Dedifferentiated amniotic fluid mesenchymal stem cell (primary cell): ENCODE data around the gene ITPK1.

Experiments used
- DNase-seq: peaks from one replicate; pipeline ENCODE4 v3.0.0-alpha.2; 2016; ENCODE audit errors: extremely low spot score

Gene ITPK1

DNA sequence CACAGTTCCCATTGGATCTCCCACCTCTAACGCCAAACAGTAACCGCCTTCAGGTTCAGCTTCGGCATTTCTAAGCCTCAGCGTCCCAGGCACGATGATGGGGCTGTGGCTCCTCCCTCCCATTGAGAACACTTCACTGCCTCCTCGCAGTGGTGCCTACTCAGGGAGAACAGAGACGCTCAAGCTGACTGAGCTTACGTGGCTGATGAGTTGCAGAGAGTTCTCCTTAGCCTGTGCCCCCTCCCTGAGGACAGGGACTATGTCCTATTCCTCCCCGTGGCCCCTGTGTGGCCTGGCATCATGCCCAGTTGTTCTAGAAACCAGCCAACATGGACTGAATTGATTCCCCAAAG lies 87.0 kb downstream of the ITPK1 start:
- no peak for DNase-seq

DNA sequence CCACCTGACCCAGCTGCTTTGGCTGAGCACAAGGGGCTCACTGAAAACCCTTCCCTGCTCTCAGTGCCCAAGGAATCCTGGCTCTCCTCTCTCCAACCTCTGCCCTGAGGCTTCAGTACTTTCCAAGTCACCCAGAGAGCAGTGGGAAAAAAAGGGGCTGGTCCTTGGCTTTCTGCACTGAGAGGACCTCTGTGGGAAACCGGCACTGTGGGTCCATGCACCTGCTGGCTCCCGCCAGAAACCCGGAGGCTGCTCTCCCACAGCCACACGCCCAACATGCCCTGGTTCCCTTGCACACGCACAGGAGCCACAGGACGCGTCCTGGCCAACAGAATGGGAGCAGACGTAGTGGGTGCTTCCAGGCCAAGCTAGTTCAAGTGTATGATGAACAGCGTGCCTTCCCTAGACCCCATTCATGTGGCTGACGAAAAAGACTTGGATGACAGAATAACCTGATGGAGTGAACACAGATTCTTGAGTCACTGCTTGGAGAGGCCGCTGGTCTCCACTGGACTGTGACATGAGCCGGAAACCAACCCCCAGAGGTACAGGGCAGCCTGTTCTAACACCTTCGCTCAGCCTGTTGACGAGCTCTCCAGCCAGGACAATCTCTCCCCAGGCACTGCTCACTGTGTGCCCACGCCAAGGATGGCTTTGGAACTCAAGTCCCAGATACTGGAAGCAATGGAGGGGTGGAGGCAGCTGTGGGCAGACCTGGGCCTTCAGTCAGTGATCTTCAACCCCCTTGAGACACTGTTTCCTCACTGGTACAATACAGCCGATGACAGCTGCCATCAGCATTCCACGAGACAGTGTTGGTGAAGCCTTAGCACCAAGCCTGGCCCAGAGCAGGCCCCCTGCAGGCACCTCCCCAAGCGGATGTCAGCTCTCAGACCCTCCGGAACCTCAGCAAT lies 87.7 kb downstream of the ITPK1 start:
- no peak for DNase-seq

DNA sequence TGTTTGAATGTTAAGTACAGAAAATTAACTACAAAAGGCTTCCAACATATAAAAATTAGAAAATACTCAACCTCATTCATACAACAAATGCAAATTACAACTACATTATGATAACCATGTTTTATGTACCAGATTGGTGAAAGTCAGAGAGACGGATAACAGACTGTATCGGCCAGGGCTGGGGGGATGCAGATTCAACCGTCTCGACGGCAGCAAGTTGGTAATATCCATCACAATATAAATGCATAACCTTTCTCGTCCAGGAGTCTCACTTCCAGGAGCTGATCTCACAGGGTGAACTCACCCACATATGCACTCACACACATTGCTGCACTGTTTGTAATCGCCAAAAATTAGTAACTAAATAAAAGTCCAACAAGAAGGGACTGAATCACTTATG lies 89.4 kb downstream of the ITPK1 start:
- DNase-seq, result no peak

DNA sequence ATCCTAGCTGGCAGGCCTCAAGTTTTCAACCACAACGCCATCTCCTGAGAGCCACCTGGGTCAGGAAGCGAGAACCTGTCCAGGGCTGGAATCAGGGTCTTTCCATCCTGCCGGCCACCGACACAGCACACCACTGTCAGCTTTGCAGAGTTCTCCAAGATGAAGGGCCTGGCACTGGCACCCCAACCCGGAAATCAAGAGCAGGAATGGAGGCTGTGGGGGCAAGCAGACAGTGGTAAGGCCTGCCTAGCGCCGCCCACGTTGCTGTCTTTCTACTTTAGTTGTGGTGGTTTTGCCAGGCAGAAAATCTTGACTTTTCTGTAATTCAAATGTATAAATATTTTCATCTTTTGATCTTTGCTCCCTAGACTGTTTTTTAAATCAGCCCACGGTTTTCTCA lies 90.7 kb downstream of the ITPK1 start:
- DNase-seq, result no peak

DNA sequence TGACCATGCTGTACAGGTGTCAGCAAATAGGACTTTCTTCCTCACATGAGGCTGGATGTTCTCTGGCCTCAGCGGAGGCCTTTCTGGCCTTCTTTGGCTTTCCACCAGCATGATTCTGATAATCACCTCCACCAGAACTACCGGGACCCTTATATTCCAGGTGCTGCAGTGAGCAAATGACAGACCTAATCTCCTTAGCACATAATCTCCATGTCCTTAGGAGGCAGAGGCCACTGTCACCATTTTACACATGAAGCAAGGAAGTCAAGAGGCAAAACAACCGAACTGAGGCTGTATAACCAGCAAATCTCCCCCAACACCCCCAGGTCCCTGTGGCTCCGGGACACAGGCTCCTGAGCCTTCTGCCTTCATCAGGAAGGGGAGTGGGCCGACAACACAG lies 91.2 kb downstream of the ITPK1 start:
- no peak for DNase-seq

DNA sequence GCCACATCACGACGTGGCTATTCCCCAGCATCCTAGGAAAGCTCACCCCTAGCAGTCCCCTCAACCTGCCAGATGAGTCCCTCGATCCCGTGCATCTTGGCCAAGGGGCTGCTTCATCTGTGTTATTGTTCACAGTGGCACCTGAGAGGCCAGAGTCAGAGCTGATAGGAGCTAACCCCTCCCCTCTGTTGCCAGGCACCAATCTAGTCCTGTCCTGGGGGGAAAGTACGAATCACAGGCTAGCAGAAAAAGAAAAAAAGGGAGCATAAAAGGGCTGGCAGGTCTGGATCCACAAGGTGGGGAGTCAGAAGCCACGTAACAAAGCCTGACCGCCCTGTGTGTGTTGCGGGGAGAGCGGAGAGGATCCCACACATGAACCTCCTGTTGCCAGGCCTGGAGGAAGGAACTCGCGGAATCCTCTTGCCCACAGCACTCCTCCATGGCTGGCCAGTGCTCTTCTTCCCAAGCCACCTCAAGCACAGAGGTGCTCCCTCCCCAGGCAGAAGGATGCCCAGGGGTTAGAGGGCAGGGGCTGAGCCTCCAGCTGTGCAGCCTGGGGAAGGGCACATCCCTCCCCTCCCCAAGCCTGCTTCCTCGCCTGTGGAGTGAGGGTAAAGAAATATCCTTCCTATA lies 91.8 kb downstream of the ITPK1 start:
- DNase-seq, result no peak

DNA sequence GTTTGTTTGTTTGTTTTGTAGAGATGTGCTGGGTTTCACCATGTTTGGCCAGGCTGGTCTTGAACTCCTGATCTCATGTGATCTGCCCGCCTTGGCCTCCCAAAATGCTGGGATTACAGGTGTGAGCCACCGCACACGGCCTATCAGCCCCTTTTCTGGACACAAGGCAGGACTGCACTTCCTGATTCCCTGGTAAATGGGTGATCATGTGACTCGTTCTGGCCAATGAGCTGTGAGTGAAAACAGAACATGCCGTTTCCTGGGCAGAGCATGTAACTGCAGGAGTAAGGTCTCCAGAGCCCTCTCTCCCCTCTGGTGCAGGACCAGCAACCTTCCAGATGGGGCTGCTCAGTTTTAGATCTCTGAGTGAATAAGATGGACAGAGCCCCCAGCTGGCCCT lies 92.7 kb downstream of the ITPK1 start:
- DNase-seq, result no peak

DNA sequence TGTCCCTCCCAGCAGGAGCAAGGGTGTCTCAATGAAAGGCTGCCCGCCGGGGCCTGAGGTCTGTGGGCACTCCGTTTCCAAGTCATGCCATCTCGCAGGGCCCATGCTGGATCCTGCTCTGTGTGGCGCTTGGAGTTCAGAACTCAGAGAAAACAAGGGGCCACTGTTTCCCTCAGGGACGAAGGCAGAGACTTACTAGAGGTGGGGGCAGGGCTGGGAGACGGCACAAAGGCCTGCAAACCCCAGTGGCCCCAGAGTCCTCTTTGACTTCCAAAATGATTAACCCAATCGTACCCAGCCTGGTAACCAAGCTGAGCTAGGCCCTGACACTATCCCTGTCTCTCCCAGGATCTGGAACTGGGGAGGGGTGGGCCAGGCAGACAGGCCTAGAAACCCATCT lies 95.8 kb downstream of the ITPK1 start:
- DNase-seq, result no peak

DNA sequence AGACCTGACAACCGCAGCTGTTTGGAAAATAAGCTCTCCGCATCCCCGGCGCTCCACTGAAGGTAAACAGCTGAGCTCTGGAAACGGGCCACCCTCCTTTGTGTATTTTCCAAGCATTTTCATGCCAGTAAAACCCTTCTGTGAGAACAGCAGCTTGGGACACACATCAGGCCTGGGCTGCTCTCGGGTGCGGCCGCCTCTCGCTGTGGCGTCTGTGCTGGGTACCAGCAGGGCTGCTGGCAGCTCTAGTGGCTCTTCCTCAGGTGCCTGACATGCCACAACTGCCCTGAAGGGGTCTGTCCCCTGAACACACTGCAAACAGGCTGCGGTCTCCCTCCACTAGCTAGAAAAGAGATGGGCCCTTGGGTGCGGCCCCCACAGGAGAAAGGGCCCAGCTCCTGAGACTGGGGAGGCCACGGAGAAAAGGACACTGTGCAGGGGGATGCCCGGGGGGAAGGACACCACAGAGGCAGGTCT lies 96.3 kb downstream of the ITPK1 start:
- no peak for DNase-seq

DNA sequence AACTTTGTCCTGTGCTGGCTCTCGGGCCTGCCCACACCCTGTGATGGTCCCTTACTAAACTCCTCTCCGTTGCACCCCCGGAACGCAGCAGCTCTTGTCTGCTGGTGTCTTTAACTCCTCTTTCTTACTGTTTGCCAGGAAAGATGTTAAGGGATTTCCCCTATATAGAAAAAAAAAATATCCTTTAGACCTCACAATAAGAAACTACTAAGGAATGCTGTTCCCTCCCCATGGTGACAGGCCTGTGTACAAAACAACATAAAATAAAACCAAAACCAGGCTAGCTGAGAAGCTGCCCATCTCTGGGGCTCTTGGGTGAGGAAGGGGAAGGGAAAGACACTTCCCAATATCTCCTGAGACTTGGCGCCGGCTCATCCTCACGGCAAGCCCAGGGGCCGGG lies 97.4 kb downstream of the ITPK1 start:
- DNase-seq, result no peak

DNA sequence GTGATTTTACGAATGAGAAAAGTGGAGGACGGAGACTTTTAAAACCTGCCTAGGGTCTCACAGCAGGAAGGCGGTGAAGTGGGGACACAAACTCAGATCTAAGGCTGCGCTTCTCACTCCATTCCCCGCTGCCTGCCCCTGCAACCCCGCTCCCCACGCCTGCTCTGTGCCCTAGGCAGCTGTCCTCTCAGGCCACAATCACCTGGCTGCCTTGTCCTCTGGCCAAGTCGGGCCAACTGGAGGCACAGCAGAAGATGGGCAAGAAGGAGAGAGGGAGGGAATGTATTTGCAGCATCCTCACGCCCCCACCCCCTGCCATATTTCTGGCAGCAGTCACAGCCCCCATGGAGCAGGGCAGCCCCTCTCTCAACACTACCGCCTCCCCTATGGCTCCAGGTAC lies 97.8 kb downstream of the ITPK1 start:
- no peak for DNase-seq

DNA sequence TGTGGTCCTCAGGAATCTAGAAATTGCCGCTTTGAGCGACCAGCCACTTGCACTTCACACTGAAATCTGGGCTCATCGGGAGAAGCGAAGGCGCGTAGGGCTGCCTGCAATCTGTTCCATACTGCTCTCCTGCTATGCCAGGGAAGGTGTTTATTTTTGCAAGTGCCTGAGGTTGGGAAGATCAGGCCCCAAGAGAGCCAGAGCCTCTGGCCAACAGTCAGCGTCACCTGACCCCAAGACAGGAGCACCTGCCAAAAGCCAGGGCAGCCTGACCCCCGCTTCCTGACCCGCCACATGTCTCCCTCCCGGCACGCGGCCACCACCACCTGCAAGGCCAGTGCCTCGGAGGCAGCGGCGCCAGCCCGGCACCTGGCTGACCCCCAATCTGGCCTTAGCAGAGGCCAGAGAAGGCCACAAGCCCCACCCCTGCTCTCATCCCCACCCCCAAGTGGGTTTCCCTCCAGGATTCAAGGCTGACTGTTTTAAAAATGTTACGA lies 98.4 kb downstream of the ITPK1 start:
- no peak for DNase-seq

DNA sequence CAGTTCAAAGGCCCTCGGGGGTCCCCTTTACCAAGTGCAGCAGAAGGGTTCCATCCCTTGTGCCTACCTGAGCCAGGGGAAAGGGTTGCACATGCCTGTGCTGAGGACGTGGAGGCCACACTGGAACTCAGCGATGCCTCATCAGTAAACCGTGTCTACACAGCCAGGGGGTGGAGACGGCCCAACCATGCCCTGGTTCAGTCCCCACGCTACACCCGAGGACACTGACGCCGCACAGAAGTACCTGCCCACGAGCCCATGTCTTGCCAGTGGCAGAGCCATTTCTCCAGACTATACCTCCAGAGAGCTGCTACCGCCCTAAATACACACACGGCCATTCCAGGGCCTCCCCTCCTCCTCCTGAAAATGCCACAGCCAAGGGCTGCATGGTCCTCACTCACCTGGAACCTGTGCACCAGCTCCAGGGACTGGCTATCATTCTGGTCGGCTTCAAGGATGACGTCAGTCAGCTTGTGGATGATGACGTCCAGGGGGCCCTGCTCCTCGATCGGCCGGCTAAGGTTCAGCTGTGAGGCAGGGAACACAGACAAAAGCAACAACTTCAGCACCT lies 99.4 kb downstream of the ITPK1 start:
- no peak for DNase-seq

DNA sequence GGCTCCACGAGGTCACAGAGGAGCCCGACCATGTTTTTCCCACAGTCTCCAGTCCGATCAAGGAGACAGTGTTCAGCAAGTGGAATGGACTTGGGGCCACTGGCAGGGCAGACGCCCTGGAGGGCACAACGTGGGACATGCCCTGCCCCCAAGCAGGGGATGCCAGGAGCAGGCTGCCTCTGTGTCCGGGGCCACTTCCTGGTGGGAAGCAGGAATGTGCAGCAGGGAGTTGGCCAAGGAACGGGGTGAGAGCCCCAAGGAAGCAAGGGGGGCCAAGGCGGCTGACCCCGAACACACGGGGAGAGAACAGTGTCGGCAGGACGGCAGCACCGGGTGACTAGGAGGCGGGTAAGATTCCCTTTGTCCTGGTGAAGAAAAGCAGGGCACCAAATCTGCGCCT lies 100.2 kb downstream of the ITPK1 start:
- DNase-seq, result no peak

DNA sequence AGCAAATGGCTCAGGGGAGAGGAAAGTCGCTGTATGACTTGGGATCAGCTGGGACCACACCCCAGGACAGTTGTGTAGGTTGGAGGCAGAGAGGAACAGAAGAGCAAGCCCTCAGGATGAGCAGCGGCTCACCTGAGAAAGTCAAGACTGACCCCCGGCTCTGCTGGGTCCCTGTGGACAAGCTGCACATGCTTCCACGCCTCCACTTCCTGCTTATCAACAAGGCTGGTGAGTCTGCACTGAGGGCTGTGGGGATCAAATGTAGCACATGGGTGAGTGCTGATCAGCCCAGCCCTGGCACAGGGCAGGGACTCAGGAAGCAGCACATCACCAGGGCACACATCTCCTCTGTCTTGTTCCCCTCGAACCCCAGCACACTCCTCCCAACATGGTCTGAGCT lies 100.7 kb downstream of the ITPK1 start:
- DNase-seq, result no peak

DNA sequence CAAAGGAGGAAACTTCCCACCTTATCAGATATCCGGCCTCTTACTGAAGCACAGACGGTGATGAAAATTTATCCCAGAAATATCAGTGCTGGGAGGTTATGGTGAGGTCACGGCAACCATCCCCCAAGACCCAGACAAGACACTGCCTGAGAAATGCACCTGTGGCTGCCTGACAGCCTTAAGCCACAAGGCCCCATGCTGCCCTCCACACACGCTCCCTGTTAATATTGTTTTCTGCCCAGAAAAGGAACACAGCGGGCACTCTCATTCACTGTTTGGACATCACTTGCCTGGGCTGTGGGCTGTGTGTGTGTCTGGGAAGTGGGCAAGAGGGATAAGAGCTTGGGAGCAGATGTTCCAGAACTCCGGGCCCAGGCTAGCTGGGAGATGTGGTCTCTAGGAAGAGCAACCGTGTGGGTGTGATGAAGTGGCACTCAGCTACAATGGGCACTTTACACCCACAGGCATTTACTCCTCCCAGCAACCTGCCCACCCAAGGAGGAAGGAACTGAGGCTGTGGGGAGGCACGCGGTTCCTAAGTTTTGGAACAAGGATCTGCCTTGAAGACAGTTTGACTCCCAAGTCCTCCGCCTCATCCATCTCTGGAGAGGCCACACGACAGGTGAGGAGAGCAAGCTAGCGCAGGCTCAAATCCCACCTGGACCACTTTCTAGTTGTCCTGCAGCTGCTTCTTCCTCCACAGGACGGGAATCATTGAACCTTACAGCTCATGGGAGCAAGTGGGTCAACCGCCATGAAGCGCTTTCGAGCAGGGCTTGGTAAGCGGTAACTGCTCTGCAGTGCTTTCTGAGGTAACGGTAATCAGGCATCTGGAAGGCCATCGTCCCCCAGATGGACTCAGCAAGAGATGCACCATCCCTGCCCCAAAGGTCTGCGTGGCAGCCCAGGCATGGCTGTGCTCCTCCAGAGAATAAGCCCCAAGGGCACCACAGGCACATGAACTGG lies 101.4 kb downstream of the ITPK1 start:
- no peak for DNase-seq

DNA sequence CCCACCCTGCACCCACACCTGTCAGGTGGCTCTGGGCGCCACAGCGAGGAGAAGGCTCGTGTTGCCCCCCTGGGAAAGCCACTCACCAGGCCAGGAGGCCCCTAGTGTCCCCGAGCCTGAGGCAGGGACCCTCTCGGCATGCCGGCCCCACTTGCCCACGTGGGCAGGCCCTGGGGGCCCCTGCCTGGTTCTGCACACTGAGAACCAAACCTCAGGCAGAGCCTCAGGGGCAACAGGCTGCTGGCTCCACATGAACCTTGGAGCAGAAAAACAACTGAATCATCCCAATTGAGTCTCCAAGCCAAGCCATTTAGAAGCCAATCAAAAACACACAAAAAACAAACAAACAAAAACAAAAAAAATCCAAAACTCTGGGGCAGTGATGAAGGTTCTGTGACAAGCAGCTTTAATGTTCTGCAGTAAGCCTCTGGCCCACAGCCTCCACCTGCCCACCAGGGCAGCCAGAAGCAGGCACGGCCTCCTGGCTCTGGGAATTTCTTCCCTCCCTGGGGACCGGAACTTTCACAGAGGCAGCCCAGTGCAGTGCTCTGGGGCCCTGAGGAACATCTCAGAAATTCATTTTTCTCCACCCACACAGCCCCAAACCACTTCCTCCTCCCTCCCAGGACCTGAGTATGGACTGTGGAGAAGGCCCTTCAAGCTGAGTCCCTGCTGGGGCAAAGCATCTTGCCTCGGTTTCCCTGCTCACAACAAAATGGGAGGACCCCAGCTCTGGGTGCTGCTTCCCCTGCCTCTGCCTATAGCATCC lies 102.6 kb downstream of the ITPK1 start:
- peak; percentile 40 for DNase-seq

DNA sequence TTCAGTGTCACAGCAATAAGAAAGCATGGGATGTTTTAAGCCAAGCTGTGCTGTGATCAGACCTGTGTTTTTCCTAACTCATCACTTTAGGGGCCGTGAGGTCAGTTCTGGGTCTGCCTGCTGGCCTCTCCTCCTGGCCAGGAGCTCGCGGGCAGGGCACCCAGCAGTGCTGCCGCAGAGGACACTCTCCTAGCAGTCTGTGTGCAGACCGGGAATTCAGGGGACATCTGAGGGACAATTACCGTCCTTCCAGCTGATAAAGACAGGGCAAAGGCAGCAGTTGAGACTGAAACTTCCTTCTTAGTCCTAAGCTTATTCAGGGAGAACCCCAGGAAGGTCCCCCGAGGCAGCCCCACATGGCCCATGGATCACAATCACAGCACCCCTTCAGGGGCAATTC lies 103.2 kb downstream of the ITPK1 start:
- no peak for DNase-seq

DNA sequence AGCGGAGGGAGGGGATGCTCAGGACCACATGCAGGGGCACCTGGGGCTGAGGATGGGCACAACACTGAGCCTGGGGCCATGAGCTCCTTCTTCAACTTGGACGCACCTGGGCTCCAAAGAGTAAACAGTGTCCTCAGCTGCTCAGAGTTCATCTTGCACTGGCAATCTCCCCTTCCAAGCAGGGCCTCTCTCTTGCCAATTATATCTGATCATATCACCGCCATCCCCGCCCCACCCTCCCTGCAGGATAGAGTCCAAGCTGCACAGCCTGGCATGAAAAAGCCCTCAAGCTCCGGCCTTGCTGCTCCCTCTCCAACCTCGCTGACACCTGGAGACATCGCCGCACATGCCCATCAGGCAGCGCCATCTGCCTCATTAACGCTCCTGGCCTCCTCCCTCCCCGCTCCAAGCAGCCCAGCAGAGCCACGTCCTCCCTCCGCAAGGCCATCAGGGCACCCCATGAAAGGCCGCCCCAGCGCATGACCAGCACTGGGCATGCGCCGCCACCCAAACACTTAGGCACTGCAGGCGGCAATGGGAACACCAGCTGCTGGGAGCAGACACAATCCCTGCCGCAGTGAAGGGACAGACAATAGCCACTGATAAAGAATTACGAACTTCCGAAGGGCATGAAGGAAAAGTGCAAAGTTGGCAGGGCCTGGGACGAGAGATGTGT lies 103.9 kb downstream of the ITPK1 start:
- DNase-seq, result no peak

DNA sequence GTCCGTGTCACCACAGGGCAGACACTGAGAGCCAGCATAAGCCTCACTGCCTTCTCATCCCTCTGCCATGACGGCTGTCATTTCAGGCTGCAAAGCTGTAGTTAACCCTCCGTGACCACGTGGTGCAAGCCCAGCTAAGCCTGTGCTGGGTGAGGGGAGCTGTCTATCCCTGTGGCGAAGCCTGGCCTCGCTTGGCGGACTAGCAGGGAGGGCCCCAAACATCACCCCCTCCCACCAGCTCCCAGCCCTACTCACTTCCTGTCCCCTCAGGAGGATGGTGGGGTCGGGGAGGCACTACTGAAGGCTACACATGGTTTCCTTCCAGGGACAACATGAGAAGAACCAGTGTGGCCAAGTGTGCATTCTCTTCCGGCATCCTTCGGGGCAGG lies 104.6 kb downstream of the ITPK1 start:
- no peak for DNase-seq
